OCI-LY7 (cell line): Measurements from ENCODE around the gene ADAMTSL4. TPM values are rescaled to one million over a fixed set of nuclear protein-coding genes. Genes with fewer than 3 reads are reported as not detected.

Source experiments
- BruUV-seq: library from RNA; stranded (reverse); fragments of 400-500 nt; replicated peaks from 2 replicates; lab custom pipeline; 2021; lab: Mats Ljungman, UMichigan
- CTCF ChIA-PET: fragments of 300-600 bp; sonication (Branson Sonifier 250); formaldehyde crosslinking; loops from one replicate; lab custom pipeline; 2022; ENCODE audit warnings: antibody characterized with exemption; ENCODE audit not compliant: unreplicated experiment; lab: Charles Lee
- POLR2A ChIA-PET: fragments of 300-600 bp; sonication (Branson Sonifier 250); formaldehyde crosslinking; loops from one replicate; lab custom pipeline; 2022; ENCODE audit warnings: antibody characterized with exemption; lab: Charles Lee
- DNase-seq: peaks from one replicate; pipeline ENCODE4 v3.0.0-alpha.2; 2015; ENCODE audit warnings: low spot score
- H2AFZ ChIP-seq: fragments of 200-600 bp; sonication (generic), shearing (Covaris generic); 2 replicates; pipeline ENCODE4 v1.6.1; 2014; ENCODE audit warnings: mild to moderate bottlenecking, antibody characterized with exemption, low read length, moderate library complexity
- H3K27ac ChIP-seq: fragments of 200-600 bp; sonication (generic); 2 replicates; pipeline ENCODE4 v1.5.1; 2014; ENCODE audit warnings: mixed run types, low read depth, mild to moderate bottlenecking, moderate library complexity, low read length, inconsistent platforms; ENCODE audit not compliant: poor library complexity, severe bottlenecking
- H3K36me3 ChIP-seq: fragments of 200-600 bp; sonication (generic); 2 replicates; pipeline ENCODE4 v1.6.1; 2014; ENCODE audit warnings: mild to moderate bottlenecking, antibody characterized with exemption, low read length, moderate library complexity, mixed read lengths; ENCODE audit not compliant: insufficient read depth
- H3K4me1 ChIP-seq: fragments of 200-600 bp; sonication (generic); 2 replicates; pipeline ENCODE4 v1.5.1; 2014; ENCODE audit warnings: mild to moderate bottlenecking, low read length; ENCODE audit not compliant: insufficient read depth, poor library complexity, severe bottlenecking
- H3K4me2 ChIP-seq: fragments of 200-600 bp; sonication (generic); 2 replicates; pipeline ENCODE4 v1.6.1; 2014; ENCODE audit warnings: mild to moderate bottlenecking, low read length
- H3K4me3 ChIP-seq: fragments of 200-600 bp; sonication (generic); 2 replicates; pipeline ENCODE4 v1.5.1; 2014; ENCODE audit warnings: mild to moderate bottlenecking, low read depth, low read length; ENCODE audit not compliant: poor library complexity, severe bottlenecking
- H3K79me2 ChIP-seq: fragments of 200-600 bp; sonication (generic); 2 replicates; pipeline ENCODE4 v1.6.1; 2016; ENCODE audit warnings: low read depth, mild to moderate bottlenecking, low read length, moderate library complexity, mixed read lengths; ENCODE audit not compliant: insufficient read depth
- H3K9me2 ChIP-seq: fragments of 200-600 bp; sonication (generic); 2 replicates; pipeline ENCODE4 v1.6.1; 2016; ENCODE audit warnings: mild to moderate bottlenecking, low read length, mixed read lengths; ENCODE audit not compliant: insufficient read depth
- H3K9me3 ChIP-seq: fragments of 200-600 bp; sonication (generic); 2 replicates; pipeline ENCODE4 v1.6.1; 2014; ENCODE audit warnings: mild to moderate bottlenecking, mixed run types, low read length, mixed read lengths
- H4K20me1 ChIP-seq: fragments of 200-600 bp; sonication (generic); 2 replicates; pipeline ENCODE4 v1.6.1; 2014; ENCODE audit warnings: mild to moderate bottlenecking, antibody characterized with exemption, low read length, moderate library complexity, mixed read lengths; ENCODE audit not compliant: insufficient read depth
- CTCF ChIP-seq: fragments of 200-600 bp; sonication (generic); conservative IDR thresholded peaks from 2 replicates; pipeline ENCODE4 v1.5.1; 2014; ENCODE audit warnings: mild to moderate bottlenecking, antibody characterized with exemption, low read length, moderate library complexity, mixed read lengths
- EZH2phosphoT487 ChIP-seq: fragments of 200-600 bp; sonication (generic); IDR thresholded peaks from 2 replicates; pipeline ENCODE4 v1.6.1; 2018; ENCODE audit warnings: low read depth, borderline replicate concordance, mild to moderate bottlenecking, mixed run types, antibody characterized with exemption, low read length, moderate library complexity, mixed read lengths
- intact Hi-C: fragments of 100-400 bp; cut with micrococcal nuclease; formaldehyde crosslinking; loops from one replicate; pipeline ENCODE4 v1.10.0; 2022; ENCODE audit not compliant: unreplicated experiment
- total RNA-seq, 2 experiments: library from RNA; depleted of rRNA in 1 of 2; stranded (reverse); fragments of >200 nt in 1 of 2; shearing (Covaris generic) in 1 of 2; gene quantifications; 2 replicates each; pipeline ENCODE4 v1.2.3, GENCODE V29; 2014 to 2022

Gene ADAMTSL4
- total RNA-seq, 2 experiments from 2014 or later = not detected

- no peaks in the 10 kb centered on the region for H3K4me1 ChIP-seq
- CTCF ChIA-PET = no interaction called here
Observed at GRCh38 chr1:150535511-150536287, 13.5 kb upstream of the ADAMTSL4 start.

DNA sequence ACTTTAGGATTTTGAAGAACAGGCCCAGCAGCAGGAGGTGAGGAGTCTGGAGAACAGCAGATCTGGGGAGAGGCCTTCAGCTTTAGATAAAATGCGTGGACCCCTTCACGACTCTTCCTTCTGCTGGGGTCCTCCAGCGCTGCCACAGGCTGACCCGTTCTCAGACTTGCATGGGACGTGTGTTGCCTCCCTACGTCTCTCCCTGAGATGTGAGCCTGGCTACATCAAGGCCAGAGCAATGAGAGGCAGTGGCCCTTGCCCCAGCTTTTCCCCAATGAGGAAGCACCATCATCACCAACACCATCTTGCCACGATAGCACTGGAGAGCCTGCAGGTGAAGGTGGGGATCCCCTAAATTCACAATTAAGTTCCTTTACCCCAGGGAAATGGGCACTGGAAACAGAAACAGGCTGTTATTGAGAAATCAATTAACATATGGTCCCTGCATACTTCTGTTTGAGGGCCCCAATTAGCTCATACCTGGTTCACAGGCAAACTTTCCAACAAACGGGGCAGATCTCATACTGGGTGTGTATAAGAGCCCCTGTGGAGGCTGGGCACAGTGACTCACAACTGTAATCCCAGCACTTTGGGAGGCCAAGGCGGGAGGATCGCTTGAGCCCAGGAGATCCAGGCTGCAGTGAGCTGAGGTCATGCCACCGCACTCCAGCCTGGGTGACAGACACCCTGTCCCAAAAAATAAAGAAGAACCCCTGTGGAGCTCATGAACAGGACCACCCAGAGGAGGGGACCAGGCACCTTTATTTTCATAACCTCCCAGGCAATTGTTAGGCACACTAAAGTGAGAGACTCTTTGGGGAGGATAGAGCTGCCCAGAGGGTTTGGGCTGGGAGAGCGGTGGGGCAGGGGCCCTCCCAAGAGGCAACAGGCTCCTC lies 12.1 kb upstream of the ADAMTSL4 start:
- no peak for DNase-seq
- H3K4me3 ChIP-seq = no peak overlapping the region
- H4K20me1 ChIP-seq = no peaks in the 10 kb centered on the region
- CTCF ChIA-PET = no interaction called here
- H3K9me2 ChIP-seq = no peaks in the 10 kb centered on the region
- no peaks in the 10 kb centered on the region for H3K9me3 ChIP-seq
- BruUV-seq = no TSS peak
- H3K4me2 ChIP-seq = no peak overlapping the region
- H3K27ac ChIP-seq = no peak overlapping the region
- no peaks in the 10 kb centered on the region for H3K36me3 ChIP-seq
- POLR2A ChIA-PET = interaction anchor here (0.9 kb wide), 1 partner anchor 22 kb away, joined by 3 read pairs; the partner anchor contains the start of gene FALEC
- H2AFZ ChIP-seq = no peak overlapping the region
- no peaks in the 10 kb centered on the region for H3K79me2 ChIP-seq
- H3K4me1 ChIP-seq = no peaks in the 10 kb centered on the region
- intact Hi-C loops = no loop called here
- no peak for TF ChIP-seq EZH2phosphoT487
- no peak for TF ChIP-seq CTCF

More at GRCh38 chr1:150535511-150536287, 13.5 kb upstream of the ADAMTSL4 start:
- BruUV-seq = no TSS peak
- POLR2A ChIA-PET = interaction anchor here (0.9 kb wide), 1 partner anchor 21 kb away, joined by 3 read pairs; the partner anchor contains the start of gene FALEC
- no peak overlapping the region for H3K4me3 ChIP-seq
- H3K36me3 ChIP-seq = no peaks in the 10 kb centered on the region
- H2AFZ ChIP-seq = no peak overlapping the region
- H3K79me2 ChIP-seq = no peaks in the 10 kb centered on the region
- intact Hi-C loops = no loop called here
- no peaks in the 10 kb centered on the region for H3K9me2 ChIP-seq
- no peaks in the 10 kb centered on the region for H4K20me1 ChIP-seq
- TF ChIP-seq CTCF (no peak), EZH2phosphoT487 (no peak)
- DNase-seq = no peak
- no peaks in the 10 kb centered on the region for H3K9me3 ChIP-seq
- no peak overlapping the region for H3K27ac ChIP-seq
- no peak overlapping the region for H3K4me2 ChIP-seq
